Brain microvascular endothelial cell (primary cell): ENCODE data around the gene CEP95.
"Not testable (repeated sequence)": the region's sequence is repeated elsewhere in the genome, so short reads cannot be mapped to it uniquely, and the experiment has no call there.

Experiments used
- DNase-seq: peaks from one replicate; pipeline ENCODE4 v3.0.0-alpha.2; 2020
- H3K27ac ChIP-seq: fragments of 250-450 bp; sonication (Bioruptor Pico); 2 replicates; pipeline ENCODE4 v1.5.1; 2020; ENCODE audit warnings: mild to moderate bottlenecking, moderate library complexity
- H3K27me3 ChIP-seq: fragments of 250-450 bp; sonication (Bioruptor Pico); replicated peaks from 2 replicates; pipeline ENCODE4 v1.5.1; 2020; ENCODE audit warnings: mild to moderate bottlenecking
- H3K36me3 ChIP-seq: fragments of 250-450 bp; sonication (Bioruptor Pico); replicated peaks from 2 replicates; pipeline ENCODE4 v1.5.1; 2020; ENCODE audit warnings: mild to moderate bottlenecking
- H3K4me3 ChIP-seq: 2 replicates; pipeline ENCODE4 v1.5.1; 2011; ENCODE audit warnings: low read depth, mild to moderate bottlenecking, control low read depth, low read length, moderate library complexity
- CTCF ChIP-seq: IDR thresholded peaks from 2 replicates; pipeline ENCODE4 v1.5.1; 2011; ENCODE audit warnings: low read depth, mild to moderate bottlenecking, moderate library complexity, low read length, control low read depth, inconsistent platforms; ENCODE audit errors: missing control alignments
- in situ Hi-C: cut with HindIII; loops from 2 replicates; pipeline ENCODE4 v1.10.0; 2017; ENCODE audit warnings: low sequenced_read_pairs, low pct_ligation_motif_present

The CEP95 gene, protein sequence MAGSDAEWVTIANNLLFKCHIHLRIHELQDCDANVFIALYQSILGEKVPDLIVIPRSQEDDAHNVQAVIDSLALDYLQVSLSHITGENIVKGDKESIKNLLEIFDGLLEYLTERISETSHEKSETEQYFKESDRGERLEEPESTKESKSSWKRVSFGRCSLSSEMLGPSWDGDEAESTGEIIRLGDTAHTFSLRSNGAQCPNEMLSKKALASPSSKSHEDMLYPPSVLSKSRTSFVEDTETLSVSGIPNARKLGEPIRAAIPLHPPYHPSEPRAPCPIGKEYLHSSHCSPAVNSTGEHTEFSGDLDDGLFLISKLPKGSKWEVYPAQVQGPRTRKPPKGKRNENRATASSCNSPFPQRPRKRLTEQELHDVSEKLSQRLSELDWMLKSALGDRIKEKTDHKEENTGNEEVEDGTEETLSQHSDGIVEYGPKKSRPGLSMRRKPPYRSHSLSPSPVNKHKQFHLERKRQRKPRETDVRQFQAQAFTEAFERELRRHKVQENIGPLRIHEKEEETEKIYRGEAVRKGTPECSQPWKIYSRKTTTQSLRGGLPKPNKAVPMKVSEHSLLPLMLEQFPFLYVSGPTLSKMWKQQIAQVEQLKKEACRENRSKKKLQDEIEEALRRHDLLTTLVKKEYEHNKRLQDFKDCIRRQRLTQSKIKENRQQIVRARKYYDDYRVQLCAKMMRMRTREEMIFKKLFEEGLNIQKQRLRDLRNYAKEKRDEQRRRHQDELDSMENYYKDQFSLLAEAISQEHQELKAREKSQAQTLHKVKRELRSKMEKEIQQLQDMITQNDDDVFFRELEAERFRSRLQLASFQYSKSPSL

DNA sequence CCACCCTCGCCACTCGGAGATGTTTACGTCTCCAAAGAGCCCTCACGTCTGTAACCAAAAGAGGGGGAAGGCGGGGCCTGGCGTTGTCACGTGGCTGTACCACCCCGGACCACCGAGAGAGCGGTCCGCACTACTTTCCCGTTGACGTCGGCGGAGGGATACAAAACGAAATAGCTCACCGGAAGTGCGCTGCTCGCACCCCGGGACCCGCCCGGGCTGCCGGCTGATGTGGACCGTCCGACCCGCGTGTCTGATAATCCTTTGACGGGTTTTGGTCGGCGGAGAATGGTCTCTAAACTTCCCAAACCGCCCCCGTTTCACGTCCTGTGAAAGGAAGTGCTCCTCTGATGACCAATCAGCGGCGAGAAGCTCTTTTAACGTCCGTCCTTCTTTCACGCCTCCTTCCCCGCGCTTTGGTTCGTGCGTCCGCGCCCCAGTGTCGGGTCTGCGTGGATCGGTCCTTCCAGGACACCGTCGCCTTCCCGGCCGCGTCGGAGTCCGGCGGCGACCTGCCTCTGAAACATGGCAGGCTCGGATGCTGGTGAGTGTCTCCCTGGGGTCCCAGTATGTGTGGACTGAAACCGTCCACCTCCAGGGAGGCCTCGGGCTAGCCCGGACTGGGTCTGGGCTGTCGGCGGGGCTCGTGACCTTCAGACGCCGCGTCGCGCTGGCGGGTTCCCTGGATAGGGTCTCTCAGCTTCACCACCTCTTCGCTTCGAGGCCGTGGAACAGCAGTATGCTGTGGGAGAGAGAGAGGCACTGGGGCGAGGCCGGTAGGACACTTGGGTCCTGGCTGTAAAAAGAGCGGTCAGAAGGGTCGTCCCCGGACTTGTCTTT, at the start of gene CEP95:
TSS of gene CEP95 (plus strand) at position 402 of the 837 bp plus-strand sequence. CDS start at position 523, 121 bp downstream.
- peaks cover 62% of the 10 kb centered on the region for H3K36me3 ChIP-seq
- no peaks in the 10 kb centered on the region for H3K27me3 ChIP-seq
- in situ Hi-C loops, result no loop called here
- peak; percentile 1 for TF ChIP-seq CTCF
- peak; percentile 96 for DNase-seq
- H3K4me3 ChIP-seq, result peak within 1 kb of the TSS; percentile 97
- peak within 1 kb of the TSS; percentile 100 for H3K27ac ChIP-seq

DNA sequence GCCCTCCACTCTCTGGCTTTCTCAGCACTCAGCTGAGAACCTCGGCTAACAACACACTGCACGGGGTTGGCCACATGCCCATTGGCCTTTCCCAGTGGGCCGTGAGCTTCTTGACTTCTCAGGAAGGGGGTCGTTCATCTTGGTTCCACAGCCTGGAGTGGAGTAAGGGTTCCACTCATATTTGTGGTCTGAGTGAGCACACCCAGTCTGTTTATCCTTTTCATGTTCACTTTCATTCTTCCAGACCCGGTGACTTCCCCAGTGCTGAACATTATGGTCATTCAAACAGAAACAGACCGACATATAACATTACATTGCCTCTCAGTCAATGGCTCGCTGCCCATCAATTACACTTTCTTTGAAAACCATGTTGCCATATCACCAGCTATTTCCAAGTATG, 49.6 kb upstream of the CEP95 start:
- no peak for TF ChIP-seq CTCF
- no peak overlapping the region for H3K27ac ChIP-seq
- no peak overlapping the region for H3K4me3 ChIP-seq
- DNase-seq, result peak; percentile 67
- no peaks in the 10 kb centered on the region for H3K36me3 ChIP-seq
- in situ Hi-C loops, result no loop called here
- H3K27me3 ChIP-seq, result no peaks in the 10 kb centered on the region

DNA sequence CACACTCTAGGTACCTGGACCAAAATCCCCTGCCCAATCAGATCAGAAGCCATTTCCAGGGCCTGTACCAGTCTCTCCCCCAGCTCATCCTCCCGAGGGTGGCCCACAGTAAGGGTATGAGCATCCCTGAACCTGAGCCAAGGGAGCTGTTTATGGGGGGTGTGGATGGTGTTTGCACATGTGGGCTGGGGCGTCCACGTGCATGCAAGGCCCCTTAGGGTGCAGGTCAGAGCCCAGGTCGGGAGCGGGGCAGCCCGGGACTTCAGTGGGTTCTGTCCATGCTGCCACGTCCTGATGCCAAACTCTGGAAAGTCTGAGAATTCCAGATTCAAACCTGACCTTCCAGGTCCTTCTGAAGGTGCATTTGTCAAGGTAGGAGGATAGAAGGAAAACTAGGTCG, 48.0 kb upstream of the CEP95 start:
- no peak for DNase-seq
- in situ Hi-C loops, result no loop called here
- H3K27ac ChIP-seq, result no peak overlapping the region
- no peaks in the 10 kb centered on the region for H3K36me3 ChIP-seq
- H3K4me3 ChIP-seq, result no peak overlapping the region
- no peak for TF ChIP-seq CTCF
- H3K27me3 ChIP-seq, result no peaks in the 10 kb centered on the region

DNA sequence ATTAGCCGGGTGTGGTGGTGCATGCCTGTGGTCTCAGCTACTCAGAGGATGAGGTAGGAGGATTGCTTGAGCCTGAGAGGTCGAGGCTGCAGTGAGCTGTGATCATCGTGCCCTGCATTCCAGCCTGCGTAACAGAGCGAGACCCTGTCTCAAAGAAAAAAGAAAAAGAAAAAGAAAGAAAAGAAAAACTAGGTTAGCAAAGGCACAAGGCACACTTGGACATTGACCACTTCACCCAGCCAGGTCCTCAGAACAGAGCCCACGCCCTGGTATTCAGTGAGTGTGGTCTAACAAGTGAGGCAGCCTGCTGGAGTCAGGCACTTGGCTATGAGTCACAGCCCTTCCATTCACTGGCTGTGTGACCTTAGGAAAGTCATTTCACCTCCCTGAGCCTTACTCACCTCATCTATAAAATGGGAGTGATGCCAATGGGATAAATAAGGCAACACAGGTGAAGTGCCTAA, 47.5 kb upstream of the CEP95 start:
- Histone ChIP-seq H3K4me3 (no peak overlapping the region), H3K36me3 (no peaks in the 10 kb centered on the region)

GRCh38 chr17:64459818-64460217, 47.0 kb upstream of the CEP95 start:
- peak overlapping the region; percentile 12 for H3K27ac ChIP-seq
- H3K27me3 ChIP-seq, DNase-seq, in situ Hi-C loops, H3K36me3 ChIP-seq, H3K4me3 ChIP-seq: not testable (repeated sequence)

More for the DNA sequence above, 47.5 kb upstream of the CEP95 start:
- H3K27ac ChIP-seq, result peak overlapping the region; percentile 12
- in situ Hi-C loops, result no loop called here
- peak; percentile 80 for DNase-seq
- no peaks in the 10 kb centered on the region for H3K27me3 ChIP-seq
- no peak for TF ChIP-seq CTCF
